IPS DF 4.7 (cell line): ENCODE data around the gene PLA2G4F.

Experiments
- DNase-seq: peaks from one replicate; pipeline ENCODE4 v3.0.0-alpha.2; 2013; ENCODE audit warnings: low spot score; ENCODE audit errors: extremely low read depth

Gene PLA2G4F

GRCh38 chr15:42156243-42156922 is at the start of gene PLA2G4F:
PLA2G4F (minus strand) TSS chr15:42156636; CDS start chr15:42156549, 87 bp downstream.
- DNase-seq, result no peak

GRCh38 chr15:42203891-42204290 is 47.5 kb upstream of the PLA2G4F start:
- no peak for DNase-seq

GRCh38 chr15:42202653-42203052 is 46.2 kb upstream of the PLA2G4F start:
- no peak for DNase-seq

- DNase-seq, result no peak
Observed at GRCh38 chr15:42201801-42202200, 45.4 kb upstream of the PLA2G4F start.

- no peak for DNase-seq
Observed at GRCh38 chr15:42199126-42199525, 42.7 kb upstream of the PLA2G4F start.

- DNase-seq, result no peak
Observed at GRCh38 chr15:42198516-42198915, 42.1 kb upstream of the PLA2G4F start.

- no peak for DNase-seq
Observed at GRCh38 chr15:42194513-42194912, 38.1 kb upstream of the PLA2G4F start.

GRCh38 chr15:42193383-42193782 is 36.9 kb upstream of the PLA2G4F start:
- DNase-seq, result no peak

GRCh38 chr15:42191610-42192346 is 35.3 kb upstream of the PLA2G4F start:
- DNase-seq, result no peak

- DNase-seq, result no peak
Observed at GRCh38 chr15:42190370-42190769, 33.9 kb upstream of the PLA2G4F start.

GRCh38 chr15:42185801-42186200 is 29.4 kb upstream of the PLA2G4F start:
- no peak for DNase-seq

GRCh38 chr15:42184736-42185135 is 28.3 kb upstream of the PLA2G4F start:
- no peak for DNase-seq

- DNase-seq, result no peak
Observed at GRCh38 chr15:42184296-42184695, 27.9 kb upstream of the PLA2G4F start.

- DNase-seq, result no peak
Observed at GRCh38 chr15:42182961-42183360, 26.5 kb upstream of the PLA2G4F start.

- no peak for DNase-seq
Observed at GRCh38 chr15:42182328-42182886, 26.0 kb upstream of the PLA2G4F start.

GRCh38 chr15:42178056-42178455 is 21.6 kb upstream of the PLA2G4F start:
- DNase-seq, result no peak

- no peak for DNase-seq
Observed at GRCh38 chr15:42175671-42176070, 19.2 kb upstream of the PLA2G4F start.

GRCh38 chr15:42172475-42172874 is 16.0 kb upstream of the PLA2G4F start:
- DNase-seq, result no peak

- DNase-seq, result no peak
Observed at GRCh38 chr15:42171795-42172194, 15.4 kb upstream of the PLA2G4F start.

GRCh38 chr15:42171122-42171521 is 14.7 kb upstream of the PLA2G4F start:
- DNase-seq, result no peak

GRCh38 chr15:42166225-42166940 is 9.9 kb upstream of the PLA2G4F start:
- no peak for DNase-seq

- DNase-seq, result no peak
Observed at GRCh38 chr15:42165106-42165505, 8.7 kb upstream of the PLA2G4F start.
